ENCODE results near the gene WFDC5. TPM values are rescaled to one million over a fixed set of nuclear protein-coding genes. Genes with fewer than 3 reads are reported as not detected.
"Not testable (repeated sequence)": the region's sequence is repeated elsewhere in the genome, so short reads cannot be mapped to it uniquely, and the experiment has no call there.

WFDC5 gene
- polyA plus RNA-seq, 1 experiment: not detected

DNA sequence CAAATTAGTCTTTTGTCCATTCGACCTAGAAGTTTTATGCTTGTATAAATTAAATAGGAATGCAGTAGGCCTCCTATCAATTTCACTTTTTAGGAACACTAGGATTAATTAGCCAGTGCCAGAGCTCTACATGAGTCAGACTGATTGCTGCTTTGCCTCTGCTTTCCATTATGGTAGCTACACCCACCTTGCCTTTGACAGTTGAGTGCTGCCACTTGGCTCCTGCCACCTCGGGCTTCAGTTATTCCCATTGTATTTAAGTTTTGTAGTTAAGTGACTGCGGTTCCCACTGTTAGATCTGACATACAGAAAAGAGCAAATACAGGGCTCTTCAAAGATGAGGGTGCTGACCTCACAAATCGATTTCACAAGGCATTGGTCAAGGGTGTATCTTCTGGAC, 25.9 kb upstream of the WFDC5 start:
- no peak overlapping the region for H3K27ac ChIP-seq (ENCODE audit: low read depth, low read length)
- H3K9me3 ChIP-seq (ENCODE audit: control insufficient read depth, insufficient read depth, low read length): no peaks in the 10 kb centered on the region
- ChIA-PET CTCF (interaction anchor here (1.3 kb wide), 1 partner anchor 149 kb away, joined by 3 read pairs; no protein-coding TSS in a partner anchor), POLR2A (no interaction called here)
- no peak for DNase-seq (ENCODE audit: low read depth, low spot score)
- H3K27me3 ChIP-seq (ENCODE audit: control insufficient read depth, insufficient read depth, low read length): peaks cover 4% of the 10 kb centered on the region
- H3K4me3 ChIP-seq (ENCODE audit: low read depth, low read length): no peak overlapping the region
- TF ChIP-seq, protein P1, sequence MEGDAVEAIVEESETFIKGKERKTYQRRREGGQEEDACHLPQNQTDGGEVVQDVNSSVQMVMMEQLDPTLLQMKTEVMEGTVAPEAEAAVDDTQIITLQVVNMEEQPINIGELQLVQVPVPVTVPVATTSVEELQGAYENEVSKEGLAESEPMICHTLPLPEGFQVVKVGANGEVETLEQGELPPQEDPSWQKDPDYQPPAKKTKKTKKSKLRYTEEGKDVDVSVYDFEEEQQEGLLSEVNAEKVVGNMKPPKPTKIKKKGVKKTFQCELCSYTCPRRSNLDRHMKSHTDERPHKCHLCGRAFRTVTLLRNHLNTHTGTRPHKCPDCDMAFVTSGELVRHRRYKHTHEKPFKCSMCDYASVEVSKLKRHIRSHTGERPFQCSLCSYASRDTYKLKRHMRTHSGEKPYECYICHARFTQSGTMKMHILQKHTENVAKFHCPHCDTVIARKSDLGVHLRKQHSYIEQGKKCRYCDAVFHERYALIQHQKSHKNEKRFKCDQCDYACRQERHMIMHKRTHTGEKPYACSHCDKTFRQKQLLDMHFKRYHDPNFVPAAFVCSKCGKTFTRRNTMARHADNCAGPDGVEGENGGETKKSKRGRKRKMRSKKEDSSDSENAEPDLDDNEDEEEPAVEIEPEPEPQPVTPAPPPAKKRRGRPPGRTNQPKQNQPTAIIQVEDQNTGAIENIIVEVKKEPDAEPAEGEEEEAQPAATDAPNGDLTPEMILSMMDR (IDR thresholded peaks at IDR 0.05; ENCODE audit: low read depth, low read length): no peak

DNA sequence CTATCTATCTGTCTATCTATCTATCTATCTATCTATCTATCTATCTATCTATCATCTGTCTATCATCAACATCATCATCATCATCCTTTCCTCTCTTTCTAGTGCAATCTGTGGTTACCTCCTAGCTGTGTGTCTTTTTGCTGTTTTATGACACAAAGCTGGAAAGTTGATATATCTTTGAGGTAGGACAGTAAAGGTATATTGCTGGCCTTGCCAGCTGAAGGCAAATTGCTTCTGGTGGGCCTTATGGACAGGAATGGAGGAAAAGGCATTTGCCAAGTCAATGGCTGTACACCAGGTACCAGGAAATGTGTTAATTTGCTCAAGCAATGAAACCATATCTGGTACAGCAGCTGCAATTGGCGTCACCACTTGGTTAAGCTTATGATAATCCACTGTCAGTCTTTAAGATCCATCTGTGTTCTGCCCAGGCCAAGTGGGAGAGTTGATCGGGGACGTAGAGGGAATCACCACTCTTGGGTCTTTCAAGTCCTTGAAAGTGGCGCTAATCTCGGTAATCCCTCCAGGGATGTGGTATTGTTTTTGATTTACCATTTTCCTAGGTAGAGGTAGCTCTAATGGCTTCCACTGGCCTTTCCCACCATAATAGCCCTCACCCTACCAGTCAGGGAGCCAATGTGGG, 24.9 kb upstream of the WFDC5 start:
- CTCF ChIA-PET: interaction anchor here (0.8 to 1.3 kb wide), 5 partner anchors 18 to 154 kb away, joined by 3 to 4 read pairs (median 3); no protein-coding TSS in a partner anchor
- POLR2A ChIA-PET; H3K4me3 ChIP-seq (ENCODE audit: low read depth, low read length); H3K27ac ChIP-seq (ENCODE audit: low read depth, low read length); H3K27me3 ChIP-seq (ENCODE audit: control insufficient read depth, insufficient read depth, low read length); H3K9me3 ChIP-seq (ENCODE audit: control insufficient read depth, insufficient read depth, low read length); DNase-seq (ENCODE audit: low read depth, low spot score): not testable (repeated sequence)

DNA sequence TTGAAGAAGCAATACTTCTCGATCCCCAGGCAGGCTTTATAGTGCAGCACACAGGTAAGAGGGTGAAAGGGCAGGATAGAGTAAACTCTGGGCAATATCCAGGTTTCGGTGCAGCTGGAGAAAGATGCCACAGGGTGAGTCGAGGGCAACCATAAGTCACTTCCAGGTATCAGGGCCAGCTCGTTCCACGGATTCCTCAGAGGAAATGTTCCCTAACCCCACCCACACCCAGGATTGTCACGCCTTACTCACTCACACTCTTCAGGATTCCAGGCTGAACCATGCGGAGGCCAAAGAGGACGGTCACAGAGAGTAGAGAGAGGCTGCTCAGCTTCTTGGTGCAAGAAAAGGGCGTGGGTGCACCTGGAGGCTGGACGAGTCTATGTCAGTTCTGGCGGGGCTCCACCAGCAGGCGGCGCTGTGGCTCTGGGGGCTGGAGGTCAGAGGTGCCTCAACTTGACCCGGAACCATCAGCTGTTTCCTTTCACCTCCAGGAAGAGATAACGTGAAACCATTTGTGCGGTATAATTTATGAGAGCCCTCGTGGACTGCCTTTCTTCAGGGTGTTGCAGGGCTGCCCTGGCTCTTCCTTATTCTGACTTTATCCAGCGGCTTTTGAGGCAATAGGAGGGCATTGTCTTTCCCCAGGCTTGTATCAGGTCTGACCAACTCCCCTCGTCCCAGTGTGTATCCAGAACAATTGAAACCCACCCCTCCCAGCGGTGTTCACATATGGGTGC, 23.8 kb upstream of the WFDC5 start:
- DNase-seq (ENCODE audit: low read depth, low spot score): no peak
- no peak overlapping the region for H3K27ac ChIP-seq (ENCODE audit: low read depth, low read length)
- TF ChIP-seq, protein P1 (IDR thresholded peaks at IDR 0.05; ENCODE audit: low read depth, low read length): peak; percentile 54
- no peaks in the 10 kb centered on the region for H3K27me3 ChIP-seq (ENCODE audit: control insufficient read depth, insufficient read depth, low read length)
- POLR2A ChIA-PET: no interaction called here
- H3K4me3 ChIP-seq (ENCODE audit: low read depth, low read length): no peak overlapping the region
- H3K9me3 ChIP-seq (ENCODE audit: control insufficient read depth, insufficient read depth, low read length): no peaks in the 10 kb centered on the region
- CTCF ChIA-PET: interaction anchor here (0.5 to 1.3 kb wide), 10 partner anchors 19 to 633 kb away, joined by 3 to 6 read pairs (median 4); no protein-coding TSS in a partner anchor

DNA sequence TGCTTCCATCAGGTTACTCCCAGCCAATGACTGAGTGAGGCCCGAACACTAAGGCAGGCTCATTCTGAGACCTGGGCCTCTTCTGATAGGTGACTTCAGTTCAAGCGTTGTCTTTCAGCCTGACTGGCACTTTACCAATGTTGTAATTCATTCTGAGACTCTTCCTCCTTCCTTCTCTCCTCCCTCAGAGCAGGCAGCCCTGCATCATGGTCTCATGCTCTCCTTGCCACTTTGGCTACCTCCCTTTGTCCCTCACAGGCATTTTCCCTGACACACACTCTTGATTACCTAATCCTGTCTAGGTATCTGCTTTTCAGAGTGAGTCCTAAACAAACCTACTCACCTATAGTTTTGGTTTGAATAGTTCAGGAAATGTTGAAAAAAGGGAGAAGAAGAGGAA, 21.9 kb upstream of the WFDC5 start:
- CTCF ChIA-PET: interaction anchor here (0.6 kb wide), 1 partner anchor 375 kb away, joined by 4 read pairs; no protein-coding TSS in a partner anchor
- no peak overlapping the region for H3K27ac ChIP-seq (ENCODE audit: low read depth, low read length)
- no peak for DNase-seq (ENCODE audit: low read depth, low spot score)
- TF ChIP-seq, protein P1 (IDR thresholded peaks at IDR 0.05; ENCODE audit: low read depth, low read length): no peak
- POLR2A ChIA-PET: no interaction called here
- H3K4me3 ChIP-seq (ENCODE audit: low read depth, low read length): no peak overlapping the region
- H3K27me3 ChIP-seq (ENCODE audit: control insufficient read depth, insufficient read depth, low read length): no peaks in the 10 kb centered on the region
- no peaks in the 10 kb centered on the region for H3K9me3 ChIP-seq (ENCODE audit: control insufficient read depth, insufficient read depth, low read length)

DNA sequence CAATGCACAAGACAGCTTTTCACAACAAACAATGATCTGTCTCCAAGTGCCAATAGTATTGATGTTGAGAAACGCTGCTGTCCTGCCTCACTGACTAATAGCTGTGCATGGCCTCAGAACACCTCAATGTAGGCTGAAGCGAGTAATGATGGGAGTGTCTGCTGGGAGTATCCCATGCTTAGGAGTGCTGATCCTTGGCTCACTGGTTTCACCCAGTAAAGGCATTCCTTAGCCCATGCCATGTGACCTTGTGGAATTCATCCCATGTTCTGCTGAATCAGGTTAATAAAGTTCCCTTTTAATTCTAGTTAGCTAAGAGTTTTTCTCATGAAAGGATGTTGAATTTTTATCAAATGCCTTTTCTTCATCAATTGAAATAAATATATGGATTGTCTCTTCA, 13.1 kb upstream of the WFDC5 start:
- no peak overlapping the region for H3K27ac ChIP-seq (ENCODE audit: low read depth, low read length)
- TF ChIP-seq, protein P1 (IDR thresholded peaks at IDR 0.05; ENCODE audit: low read depth, low read length): no peak
- H3K4me3 ChIP-seq (ENCODE audit: low read depth, low read length): no peak overlapping the region
- H3K9me3 ChIP-seq (ENCODE audit: control insufficient read depth, insufficient read depth, low read length): no peaks in the 10 kb centered on the region
- H3K27me3 ChIP-seq (ENCODE audit: control insufficient read depth, insufficient read depth, low read length): peaks cover 6% of the 10 kb centered on the region
- ChIA-PET POLR2A (no interaction called here), CTCF (no interaction called here)
- no peak for DNase-seq (ENCODE audit: low read depth, low spot score)
